Pancreas (tissue), 10 donors: ENCODE results near the gene WTAP. TPM values are rescaled to one million over a fixed set of nuclear protein-coding genes. Genes with fewer than 3 reads are reported as not detected.
A peak's percentile ranks its signal among the peaks of the same experiment; 100 is the strongest.

Source experiments
- ATAC-seq, 4 donors: fragments of 200-7000 bp; cut with Tn5 transposase; one replicate each; pipeline versions ENCODE4 v1.8.0 to v1.9.1; 2020; ENCODE audit warnings: mild to moderate bottlenecking in 4 of 4, moderate library complexity in 4 of 4
- DNase-seq, 6 donors: peaks; one replicate each; pipeline ENCODE4 v3.0.0-alpha.2; 2020
- FAIRE-seq: peaks from 2 replicates; lab custom pipeline; 2012; peaks lifted over from hg19 to GRCh38; lab: Jason Lieb, UNC
- H3K27ac ChIP-seq, 4 donors: fragments of 200-600 bp; sonication (generic); 1 replicate in 3 of 4; 2 replicates in 1 of 4; pipeline versions ENCODE4 v1.5.0 to v1.8.0; 2020
- H3K27me3 ChIP-seq, 4 donors: fragments of 200-600 bp; one replicate each; pipeline ENCODE4 v1.8.0; 2021
- H3K36me3 ChIP-seq, 3 donors: fragments of 200-600 bp; sonication (generic) in 1 of 3; one replicate each; pipeline versions ENCODE4 v1.5.0 to v1.8.0; 2020 to 2021
- H3K4me1 ChIP-seq, 3 donors: fragments of 200-600 bp; one replicate each; pipeline ENCODE4 v1.8.0; 2021
- H3K4me3 ChIP-seq, 4 donors: fragments of 200-600 bp; sonication (generic) in 2 of 4; one replicate each; pipeline versions ENCODE4 v1.5.0 to v1.8.0; 2020 to 2021
- H3K9me3 ChIP-seq, 4 donors: fragments of 200-600 bp; one replicate each; pipeline ENCODE4 v1.8.0; 2021
- WGBS, 2 donors: extraction: QIAGEN DNeasy Blood & Tissue Kit; methylation state at CpG; one replicate each; pipeline ENCODE4 v1.1.7; 2013; 5-methylcytosine and 5-hydroxymethylcytosine counted together
- intact Hi-C, 3 donors: fragments of 100-400 bp; cut with DNase I; formaldehyde crosslinking; loops; one replicate each; pipeline versions ENCODE4 v1.11.1 to v1.14.2; 2022
- polyA plus RNA-seq, 2 donors: library from polyadenylated mRNA; stranded (reverse); fragments of 200-250 nt; gene quantifications; one replicate each; pipeline ENCODE4 v1.2.3, GENCODE V29; 2013
- total RNA-seq, 6 donors: library from RNA; stranded (reverse); fragmentation: NEBNext Ultra II Directional in 4 of 6; extraction: Animal tissue kit (Norgen Biotek cat#: 25700) in 4 of 6; gene quantifications; one replicate each; pipeline versions ENCODE4 v1.2.1 to v1.2.4, GENCODE V29; 2021 to 2023
- TF ChIP-seq, protein P1 (sequence below), 4 donors: fragments of 200-600 bp; sonication (generic) in 3 of 4; IDR thresholded peaks; one replicate each; pipeline versions ENCODE4 v1.5.0 to v1.8.0; 2021; ENCODE audit warnings: antibody characterized with exemption in 4 of 4
- donor health status: healthy with polysubstance abuse.
- donor health status: DM: no; HTN: no; CAD: no; lungs with moderate emphysema.
- donor health status: DM: no; HTN: no; CAD: no.
- donor health status: control.
- donor health status: control.
- donor health status: Bipolar disorder and iron deficiency.
- donor health status: DM: yes; HTN: yes; CAD: no.
- donor health status: DM: no; HTN: no; CAD: no.
- donor health status: DM: no; HTN: no; CAD: no.
- donor health status: DM: yes; HTN: yes; CAD: no.

WTAP gene
- total and polyA plus RNA-seq, 8 donors: 35.6 to 85.6 (median 43.3) TPM

DNA sequence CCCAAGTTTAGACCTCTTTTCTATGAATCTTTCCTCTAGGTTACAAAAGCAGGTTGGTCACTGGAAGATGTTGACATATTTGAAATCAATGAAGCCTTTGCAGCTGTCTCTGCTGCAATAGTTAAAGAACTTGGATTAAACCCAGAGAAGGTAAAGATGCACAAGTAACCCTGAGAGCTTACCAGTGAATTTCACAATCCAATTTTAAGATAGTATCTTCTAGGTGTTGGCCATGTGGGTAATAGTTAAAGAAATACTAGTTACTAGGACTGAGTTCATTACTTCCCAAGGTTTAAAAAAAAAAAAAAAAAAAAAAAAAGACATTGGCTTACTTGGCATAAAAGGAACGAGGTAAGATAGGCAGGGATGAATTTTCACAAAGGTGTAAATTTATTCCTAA, 50.8 kb downstream of the WTAP start:
- intact Hi-C loops: no loop called here
- no peak for FAIRE-seq
- no peaks in the 10 kb centered on the region for H3K9me3 ChIP-seq
- ATAC-seq: no peak
- no peaks in the 10 kb centered on the region for H3K27me3 ChIP-seq
- no peak overlapping the region for H3K27ac ChIP-seq
- H3K4me3 ChIP-seq: no peak overlapping the region
- no peak for DNase-seq
- H3K36me3 ChIP-seq: peaks cover 0 to 47% (median 37%) of the 10 kb centered on the region in 3 donors
- H3K4me1 ChIP-seq: no peaks in the 10 kb centered on the region
- TF ChIP-seq, protein P1, sequence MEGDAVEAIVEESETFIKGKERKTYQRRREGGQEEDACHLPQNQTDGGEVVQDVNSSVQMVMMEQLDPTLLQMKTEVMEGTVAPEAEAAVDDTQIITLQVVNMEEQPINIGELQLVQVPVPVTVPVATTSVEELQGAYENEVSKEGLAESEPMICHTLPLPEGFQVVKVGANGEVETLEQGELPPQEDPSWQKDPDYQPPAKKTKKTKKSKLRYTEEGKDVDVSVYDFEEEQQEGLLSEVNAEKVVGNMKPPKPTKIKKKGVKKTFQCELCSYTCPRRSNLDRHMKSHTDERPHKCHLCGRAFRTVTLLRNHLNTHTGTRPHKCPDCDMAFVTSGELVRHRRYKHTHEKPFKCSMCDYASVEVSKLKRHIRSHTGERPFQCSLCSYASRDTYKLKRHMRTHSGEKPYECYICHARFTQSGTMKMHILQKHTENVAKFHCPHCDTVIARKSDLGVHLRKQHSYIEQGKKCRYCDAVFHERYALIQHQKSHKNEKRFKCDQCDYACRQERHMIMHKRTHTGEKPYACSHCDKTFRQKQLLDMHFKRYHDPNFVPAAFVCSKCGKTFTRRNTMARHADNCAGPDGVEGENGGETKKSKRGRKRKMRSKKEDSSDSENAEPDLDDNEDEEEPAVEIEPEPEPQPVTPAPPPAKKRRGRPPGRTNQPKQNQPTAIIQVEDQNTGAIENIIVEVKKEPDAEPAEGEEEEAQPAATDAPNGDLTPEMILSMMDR (IDR thresholded peaks at IDR 0.05): no peak
- WGBS, 2 donors: 30 to 40% methylated on average over 1 of the region's 1 CpG

DNA sequence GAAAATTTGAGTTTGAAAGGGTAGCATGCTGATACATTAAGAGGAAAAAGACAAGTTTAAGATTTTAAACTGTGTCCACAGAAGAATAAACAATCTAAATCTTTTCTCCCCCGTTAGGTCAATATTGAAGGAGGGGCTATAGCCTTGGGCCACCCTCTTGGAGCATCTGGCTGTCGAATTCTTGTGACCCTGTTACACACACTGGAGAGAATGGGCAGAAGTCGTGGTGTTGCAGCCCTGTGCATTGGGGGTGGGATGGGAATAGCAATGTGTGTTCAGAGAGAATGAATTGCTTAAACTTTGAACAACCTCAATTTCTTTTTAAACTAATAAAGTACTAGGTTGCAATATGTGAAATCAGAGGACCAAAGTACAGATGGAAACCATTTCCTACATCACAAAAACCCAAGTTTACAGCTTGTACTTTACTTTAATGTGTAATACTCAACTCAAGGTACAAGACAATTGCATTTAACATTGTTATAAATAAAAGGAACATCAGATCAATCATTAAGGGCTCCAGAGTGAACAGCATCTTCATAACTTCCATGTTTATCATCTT, 51.3 kb downstream of the WTAP start:
- Histone ChIP-seq H3K4me3 (no peak overlapping the region), H3K27me3 (no peaks in the 10 kb centered on the region), H3K36me3 (peaks cover 0 to 52% (median 40%) of the 10 kb centered on the region in 3 donors), H3K9me3 (no peaks in the 10 kb centered on the region), H3K27ac (no peak overlapping the region), H3K4me1 (no peaks in the 10 kb centered on the region)
- DNase-seq (no peak), ATAC-seq (no peak), FAIRE-seq (peak; percentile 9)
- intact Hi-C loops: no loop called here
- WGBS, 2 donors: 48 to 53% methylated on average over 3 of the region's 3 CpGs
- TF ChIP-seq, protein P1 (IDR thresholded peaks at IDR 0.05): no peak

DNA sequence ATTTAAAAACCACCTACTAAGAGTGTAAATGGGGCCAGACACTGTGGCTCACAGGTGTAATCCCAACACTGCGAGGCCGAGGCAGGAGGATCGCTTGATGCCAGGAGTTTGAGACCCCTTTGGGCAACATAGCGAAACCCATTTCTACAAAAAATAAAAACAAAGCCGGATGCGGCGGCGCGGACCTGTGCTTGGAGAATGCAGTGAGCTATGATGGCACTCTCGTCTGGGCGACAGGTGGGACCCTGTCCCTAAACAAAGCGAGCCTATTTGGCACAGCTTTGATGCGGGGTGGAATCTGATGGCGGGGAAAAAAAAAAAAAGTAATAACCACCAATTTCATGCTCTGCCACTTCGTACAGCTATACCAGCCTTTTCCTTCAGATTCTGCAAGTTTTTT, 61.0 kb downstream of the WTAP start:
- intact Hi-C loops: loop anchor here in 1 of 3 donors (10.0 kb wide), 1 partner anchor 53 kb away; no protein-coding TSS in a partner anchor
- H3K9me3 ChIP-seq: no peaks in the 10 kb centered on the region
- H3K4me3 ChIP-seq: peak overlapping the region; percentile 94 to 100 (median 96)
- DNase-seq: no peak
- peaks cover 0 to 25% (median 11%) of the 10 kb centered on the region in 3 donors for H3K36me3 ChIP-seq
- WGBS, 2 donors: 19 to 26% methylated on average over 15 of the region's 15 CpGs
- FAIRE-seq: no peak
- H3K4me1 ChIP-seq: peaks cover 20 to 40% (median 33%) of the 10 kb centered on the region in 3 donors
- no peaks in the 10 kb centered on the region for H3K27me3 ChIP-seq
- TF ChIP-seq, protein P1 (IDR thresholded peaks at IDR 0.05): no peak
- peak overlapping the region in 1 of 4 donors; percentile 100 for H3K27ac ChIP-seq
- no peak for ATAC-seq

DNA sequence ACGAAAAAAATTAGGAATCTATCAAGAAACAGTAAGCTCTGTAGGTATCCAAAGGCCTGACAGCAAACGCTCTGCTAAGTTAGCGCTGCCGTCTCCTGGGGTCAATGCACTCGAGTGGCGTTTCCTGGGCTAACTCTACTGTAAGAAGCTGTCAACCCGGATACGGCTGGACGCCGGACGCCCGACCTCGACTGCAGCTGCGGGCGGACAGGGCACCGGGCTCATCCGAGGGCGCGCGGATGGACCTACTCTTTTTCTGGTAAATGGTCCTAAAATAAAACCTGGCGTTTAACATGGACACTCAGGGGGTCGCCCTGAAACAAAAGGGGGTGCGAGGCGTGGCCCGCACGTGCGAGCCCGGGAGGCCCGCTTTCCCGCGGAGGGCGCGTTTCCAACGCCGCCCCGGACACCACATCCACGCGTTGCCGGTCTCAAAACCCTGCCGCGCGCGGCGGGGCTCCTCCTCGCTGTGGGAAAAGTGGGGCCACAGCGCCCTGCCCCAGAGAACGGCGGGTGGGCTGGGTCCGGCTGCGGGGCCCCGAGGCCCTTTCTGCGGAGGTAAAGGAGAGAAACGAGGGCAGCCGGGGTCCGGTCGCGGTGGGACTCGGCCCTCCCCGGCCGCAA, 61.6 kb downstream of the WTAP start:
- Histone ChIP-seq H3K4me3 (peak overlapping the region; percentile 94 to 100 (median 96)), H3K4me1 (peaks cover 20 to 40% (median 33%) of the 10 kb centered on the region in 3 donors), H3K27me3 (no peaks in the 10 kb centered on the region), H3K27ac (peak overlapping the region; percentile 70 to 100 (median 88)), H3K36me3 (peaks cover 0 to 19% (median 9%) of the 10 kb centered on the region in 3 donors), H3K9me3 (no peaks in the 10 kb centered on the region)
- ATAC-seq (peak; percentile 8 to 31 (median 24)), FAIRE-seq (no peak), DNase-seq (peak; percentile 32 to 80 (median 56))
- intact Hi-C loops: loop anchor here in 1 of 3 donors (10.0 kb wide), 1 partner anchor 54 kb away; no protein-coding TSS in a partner anchor
- TF ChIP-seq, protein P1 (IDR thresholded peaks at IDR 0.05): no peak
- 0% methylated on average over 57 to 60 of the region's 60 CpGs for WGBS, 2 donors
